Measurements from ENCODE around the gene KRT33B. TPM values are rescaled to one million over a fixed set of nuclear protein-coding genes. Genes with fewer than 3 reads are reported as not detected.

KRT33B gene
- total and polyA plus RNA-seq, 2 of the 8 experiments (the other 6 are each of a cell fraction or from before 2014, with no cell fraction given): not detected

GRCh38 chr17:41340934-41341861, 28.4 kb downstream of the KRT33B start:
- H3K23me2 ChIP-seq (ENCODE audit: low read depth, low read length): no peaks in the 10 kb centered on the region
- no peaks in the 10 kb centered on the region for H3K79me1 ChIP-seq (ENCODE audit: low read depth, low read length)
- no peak overlapping the region for H3K4me3 ChIP-seq (ENCODE audit: extremely low read depth in 1 of 4, insufficient read depth in 2 of 4, low read depth in 3 of 4, low read length in 4 of 4)
- CTCF ChIA-PET (ENCODE audit: partially characterized antibody): interaction anchor here (0.6 to 2.7 kb wide), 4 partner anchors 12 to 301 kb away, joined by 3 to 8 read pairs (median 4); no protein-coding TSS in a partner anchor
- no peak overlapping the region for H2AK5ac ChIP-seq (ENCODE audit: low read depth, low read length)
- H4K91ac ChIP-seq (replicated peaks; ENCODE audit: insufficient read length, low read length): no peak overlapping the region
- no peak overlapping the region for H3K18ac ChIP-seq (ENCODE audit: extremely low read depth, low read length)
- POLR2A ChIA-PET (ENCODE audit: partially characterized antibody): interaction anchor here (1.0 kb wide), 1 partner anchor 27 kb away, joined by 3 read pairs; no protein-coding TSS in a partner anchor
- H2BK20ac ChIP-seq (ENCODE audit: low read length): no peak overlapping the region
- no peaks in the 10 kb centered on the region for H3K4me1 ChIP-seq (replicated peaks in 1 of 4; ENCODE audit: control insufficient read depth in 3 of 4, insufficient read depth in 4 of 4, low read length in 3 of 4)
- H3K4me2 ChIP-seq (ENCODE audit: insufficient read depth in 1 of 2, low read depth in 2 of 2, low read length in 2 of 2): no peak overlapping the region
- H2BK120ac ChIP-seq (replicated peaks; ENCODE audit: low read depth, low read length): no peak overlapping the region
- no peak overlapping the region for H4K8ac ChIP-seq (ENCODE audit: extremely low read depth, insufficient read depth, low read length)
- no peak overlapping the region for H2BK15ac ChIP-seq (ENCODE audit: low read length)
- no peak overlapping the region for H4K5ac ChIP-seq (ENCODE audit: insufficient read length, low read depth, low read length)
- H3K36me3 ChIP-seq (ENCODE audit: control insufficient read depth in 2 of 4, insufficient read depth in 4 of 4, low read length in 3 of 4): no peaks in the 10 kb centered on the region
- H3K14ac ChIP-seq (ENCODE audit: insufficient read length): no peak overlapping the region
- no peaks in the 10 kb centered on the region for H4K20me1 ChIP-seq (replicated peaks in 1 of 2; ENCODE audit: control insufficient read depth in 1 of 2, insufficient read depth in 2 of 2, low read length in 2 of 2)
- no peaks in the 10 kb centered on the region for H3K27me3 ChIP-seq (replicated peaks in 1 of 4; ENCODE audit: control insufficient read depth in 3 of 4, extremely low read depth in 1 of 4, insufficient read depth in 3 of 4, low read length in 3 of 4)
- FAIRE-seq (no peak), DNase-seq (ENCODE audit: low read depth in 1 of 2, low spot score in 2 of 2) (no peak)
- 88% methylated on average over 7 of the region's 7 CpGs; no CpG with 5 or more reads in 1 of the 2 experiments for WGBS, 2 experiments (ENCODE audit: extremely low coverage in 1 of 2, insufficient coverage in 1 of 2, insufficient read length in 1 of 2, insufficient replicate concordance in 2 of 2, low coverage in 1 of 2, low lambda C conversion rate in 2 of 2, missing lambda C conversion rate in 1 of 2)
- H3K79me2 ChIP-seq (ENCODE audit: control insufficient read depth in 1 of 2, insufficient read depth in 2 of 2, low read length in 2 of 2): no peaks in the 10 kb centered on the region
- H2BK5ac ChIP-seq (ENCODE audit: low read depth, low read length): no peak overlapping the region
- H3K4ac ChIP-seq (replicated peaks; ENCODE audit: insufficient read length, low read depth, low read length): no peak overlapping the region
- H3K23ac ChIP-seq (ENCODE audit: insufficient read length): no peak overlapping the region
- peaks cover 0 to 10% of the 10 kb centered on the region in 2 experiments; a peak in 2 of 4 replicates for H3K9me3 ChIP-seq (ENCODE audit: insufficient read depth in 2 of 2, low read depth in 1 of 2, low read length in 1 of 2)
- no peak overlapping the region for H2BK12ac ChIP-seq (ENCODE audit: low read depth, low read length)
- no peak overlapping the region for H3K9ac ChIP-seq (replicated peaks in 1 of 4; ENCODE audit: extremely low read depth in 1 of 4, low read depth in 3 of 4, low read length in 3 of 4)
- H2AFZ ChIP-seq (ENCODE audit: low read length): no peak overlapping the region
- H3K56ac ChIP-seq (replicated peaks; ENCODE audit: insufficient read length, low read depth, low read length): no peak overlapping the region
- H3K27ac ChIP-seq (ENCODE audit: low read depth, low read length): no peak overlapping the region
- TF ChIP-seq POU5F1 (IDR thresholded peaks at IDR 0.05; ENCODE audit: low read depth, low read length) (no peak), ATF2 (IDR thresholded peaks at IDR 0.05; ENCODE audit: low read length) (no peak), NRF1 (IDR thresholded peaks at IDR 0.05; ENCODE audit: low read depth, low read length) (no peak), SP1 (IDR thresholded peaks at IDR 0.05; ENCODE audit: low read depth, low read length) (no peak), EZH2 (IDR thresholded peaks at IDR 0.05; ENCODE audit: low read depth, low read length, severe bottlenecking) (no peak), RAD21 (IDR thresholded peaks at IDR 0.05 in 1 of 2, conservative IDR thresholded peaks at IDR 0.05 in 1 of 2; ENCODE audit: low read depth in 2 of 2, low read length in 2 of 2) (no peak), KDM1A (IDR thresholded peaks at IDR 0.05; ENCODE audit: borderline replicate concordance, low read length) (no peak), GTF2F1 (IDR thresholded peaks at IDR 0.05; ENCODE audit: borderline replicate concordance, low read depth, low read length) (no peak), SP2 (IDR thresholded peaks at IDR 0.05; ENCODE audit: low read length) (no peak), GABPA (IDR thresholded peaks at IDR 0.05; ENCODE audit: borderline replicate concordance, insufficient read depth, low read length) (no peak)
